HUES6 (cell line): ENCODE measurements around the gene PSMA3.
A peak's percentile ranks its signal among the peaks of the same experiment; 100 is the strongest.

Experiments
- H3K27ac ChIP-seq: 2 replicates; pipeline ENCODE4 v1.7.0; 2013; ENCODE audit warnings: low read depth, mild to moderate bottlenecking, low read length, inconsistent platforms
- H3K27me3 ChIP-seq: 2 replicates; pipeline ENCODE4 v1.6.1; 2013; ENCODE audit warnings: low read length; ENCODE audit not compliant: control insufficient read depth, insufficient read depth
- H3K36me3 ChIP-seq: 2 replicates; pipeline ENCODE4 v1.6.1; 2013; ENCODE audit warnings: low read length; ENCODE audit not compliant: control insufficient read depth, insufficient read depth
- H3K4me1 ChIP-seq: 2 replicates; pipeline ENCODE4 v1.6.1; 2013; ENCODE audit warnings: low read length; ENCODE audit not compliant: control insufficient read depth, insufficient read depth
- H3K4me3 ChIP-seq: 2 replicates; pipeline ENCODE4 v1.5.1; 2013; ENCODE audit warnings: low read depth, low read length
- H3K9ac ChIP-seq: one replicate; pipeline ENCODE4 v1.6.1; 2013; ENCODE audit warnings: mild to moderate bottlenecking, low read length
- H3K9me3 ChIP-seq: 2 replicates; pipeline ENCODE4 v1.6.1; 2013; ENCODE audit warnings: low read depth, low read length; ENCODE audit not compliant: control insufficient read depth, insufficient read depth

The PSMA3 gene

DNA sequence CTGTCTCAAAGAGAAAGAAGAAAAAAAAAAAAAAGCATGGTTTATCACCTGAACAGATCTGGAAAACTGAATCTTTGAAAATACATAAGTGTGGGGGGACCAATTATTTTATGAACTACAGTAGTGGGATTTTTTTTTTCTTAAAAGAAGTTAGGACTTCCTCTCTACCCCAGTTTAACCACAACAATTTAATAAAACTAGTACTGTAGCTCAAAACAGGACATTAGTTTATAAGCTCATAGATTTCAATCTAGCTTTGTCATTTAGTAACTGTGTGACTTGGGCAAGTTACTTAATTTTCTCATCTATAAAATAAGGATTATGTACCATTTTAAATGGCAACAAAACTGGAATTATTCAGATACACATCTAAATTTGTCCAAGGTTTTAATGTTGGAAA lies 30.2 kb downstream of the PSMA3 start:
- no peak overlapping the region for H3K9ac ChIP-seq
- peaks cover 76% of the 10 kb centered on the region for H3K36me3 ChIP-seq
- H3K27me3 ChIP-seq: no peaks in the 10 kb centered on the region
- H3K9me3 ChIP-seq: no peaks in the 10 kb centered on the region
- H3K27ac ChIP-seq: no peak overlapping the region
- H3K4me1 ChIP-seq: no peaks in the 10 kb centered on the region
- H3K4me3 ChIP-seq: no peak overlapping the region

DNA sequence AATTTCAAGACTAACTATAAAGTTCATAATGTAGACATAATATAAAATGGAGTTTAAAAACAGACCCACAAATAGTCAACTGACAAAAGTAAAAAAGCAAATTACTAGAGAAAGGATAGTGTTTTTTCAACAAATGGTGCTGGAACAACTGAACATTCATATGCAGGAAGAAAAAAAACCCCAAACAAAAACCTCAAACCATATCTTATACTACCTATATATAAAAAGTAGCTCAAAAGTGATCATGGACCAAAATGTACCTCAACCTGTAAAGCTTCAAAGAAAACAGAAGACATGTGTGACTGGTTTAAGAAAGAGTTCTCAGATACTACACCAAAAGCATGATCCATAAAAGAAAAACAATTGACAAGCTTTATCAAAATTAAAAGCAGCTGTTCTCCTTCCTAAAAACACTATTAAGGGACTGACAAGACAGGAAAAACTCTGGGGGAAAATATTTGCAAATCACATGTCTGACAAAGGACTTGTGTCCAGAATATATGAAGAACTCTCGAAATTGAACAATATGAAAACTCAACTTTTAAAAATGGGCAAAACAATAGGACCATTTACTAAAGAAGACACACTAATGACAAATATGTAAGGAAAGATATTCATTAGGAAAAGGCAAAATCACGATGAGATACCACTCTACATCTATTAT lies 31.0 kb downstream of the PSMA3 start:
- H3K4me3 ChIP-seq: no peak overlapping the region
- H3K4me1 ChIP-seq: no peaks in the 10 kb centered on the region
- no peaks in the 10 kb centered on the region for H3K9me3 ChIP-seq
- no peaks in the 10 kb centered on the region for H3K27me3 ChIP-seq
- H3K36me3 ChIP-seq: peaks cover 70% of the 10 kb centered on the region
- H3K9ac ChIP-seq: no peak overlapping the region
- H3K27ac ChIP-seq: no peak overlapping the region

DNA sequence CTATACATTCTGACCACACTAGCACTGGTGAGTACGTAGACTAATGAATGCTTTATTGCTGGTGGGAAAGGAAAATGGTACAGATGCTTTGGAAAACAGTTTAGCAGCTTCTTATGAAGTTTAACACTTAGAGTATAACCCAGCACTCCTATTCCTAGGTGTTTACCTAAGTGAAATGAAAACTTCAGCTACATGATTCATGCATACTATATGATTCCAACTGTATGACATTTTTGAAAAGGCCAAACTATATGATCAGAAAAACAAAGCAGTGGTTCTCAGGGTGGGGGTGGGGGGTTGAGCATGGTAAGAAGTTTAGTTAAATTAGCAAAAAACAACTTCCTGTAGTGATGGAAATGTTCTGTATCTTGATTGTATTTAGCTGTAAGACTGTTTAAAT lies 31.6 kb downstream of the PSMA3 start:
- Histone ChIP-seq H3K27ac (no peak overlapping the region), H3K9me3 (no peaks in the 10 kb centered on the region), H3K4me1 (no peaks in the 10 kb centered on the region), H3K36me3 (peaks cover 67% of the 10 kb centered on the region), H3K9ac (no peak overlapping the region), H3K4me3 (no peak overlapping the region), H3K27me3 (no peaks in the 10 kb centered on the region)

DNA sequence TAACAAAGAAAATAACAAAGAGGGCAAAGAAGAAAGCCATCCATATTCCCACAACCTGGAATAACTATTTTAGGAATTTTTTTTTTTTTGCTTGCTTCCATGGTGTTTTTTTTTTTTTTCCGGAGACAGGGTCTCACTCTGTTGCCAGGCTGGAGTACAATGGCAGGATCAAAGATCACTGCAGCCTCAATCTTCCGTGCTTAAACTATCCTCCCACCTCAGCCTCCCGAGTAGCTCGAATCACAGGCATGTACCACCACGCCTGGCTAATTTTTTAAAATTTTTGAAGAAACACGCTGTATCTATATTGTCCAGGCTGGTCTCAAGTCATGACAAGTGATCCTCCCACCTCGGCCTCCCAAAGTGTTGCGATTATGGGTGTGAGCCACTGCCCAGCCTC lies 33.5 kb downstream of the PSMA3 start:
- no peak overlapping the region for H3K9ac ChIP-seq
- H3K27me3 ChIP-seq: no peaks in the 10 kb centered on the region
- H3K36me3 ChIP-seq: peaks cover 59% of the 10 kb centered on the region
- no peaks in the 10 kb centered on the region for H3K4me1 ChIP-seq
- no peaks in the 10 kb centered on the region for H3K9me3 ChIP-seq
- H3K4me3 ChIP-seq: no peak overlapping the region
- no peak overlapping the region for H3K27ac ChIP-seq

DNA sequence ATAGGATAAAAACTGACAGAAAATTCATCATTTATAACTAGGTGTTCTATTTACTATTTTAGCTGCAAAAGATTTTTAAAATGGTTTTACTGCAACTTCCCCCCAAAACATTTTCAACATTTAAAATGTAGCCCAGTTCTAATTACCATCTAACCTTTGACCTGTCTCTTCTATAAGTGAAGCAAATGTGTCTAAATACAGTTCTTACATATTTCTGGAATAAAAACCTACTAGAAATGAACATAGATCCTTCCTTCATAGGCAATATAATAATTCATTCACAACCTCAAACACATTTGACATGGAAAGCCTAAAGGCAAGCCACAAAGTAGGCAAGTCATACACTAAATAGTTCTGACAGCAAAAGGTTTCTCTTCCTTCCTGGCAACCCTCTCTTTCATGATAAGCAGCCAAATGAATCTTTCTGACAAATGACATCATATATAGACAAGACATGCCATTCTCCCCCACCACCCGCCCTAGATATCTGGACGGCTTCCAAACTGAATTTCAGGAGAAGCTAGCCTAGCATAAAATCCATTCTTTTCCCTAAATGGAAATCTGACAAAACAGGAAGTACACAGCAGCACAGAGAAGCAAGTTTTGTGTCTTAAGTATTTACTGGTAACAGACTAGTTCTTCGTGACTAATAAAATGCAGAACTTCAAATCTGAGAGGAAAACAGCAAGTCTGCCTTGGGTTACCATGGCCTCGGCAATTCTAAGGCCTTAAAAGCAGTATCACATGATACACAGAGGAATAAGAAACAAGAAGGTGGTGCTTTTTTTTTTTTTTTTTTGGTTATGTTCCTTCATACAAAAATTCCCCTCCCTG lies 36.5 kb downstream of the PSMA3 start:
- Histone ChIP-seq H3K4me3 (no peak overlapping the region), H3K36me3 (peaks cover 69% of the 10 kb centered on the region), H3K27ac (no peak overlapping the region), H3K9ac (peak overlapping the region; percentile 26), H3K9me3 (no peaks in the 10 kb centered on the region), H3K4me1 (no peaks in the 10 kb centered on the region), H3K27me3 (no peaks in the 10 kb centered on the region)

DNA sequence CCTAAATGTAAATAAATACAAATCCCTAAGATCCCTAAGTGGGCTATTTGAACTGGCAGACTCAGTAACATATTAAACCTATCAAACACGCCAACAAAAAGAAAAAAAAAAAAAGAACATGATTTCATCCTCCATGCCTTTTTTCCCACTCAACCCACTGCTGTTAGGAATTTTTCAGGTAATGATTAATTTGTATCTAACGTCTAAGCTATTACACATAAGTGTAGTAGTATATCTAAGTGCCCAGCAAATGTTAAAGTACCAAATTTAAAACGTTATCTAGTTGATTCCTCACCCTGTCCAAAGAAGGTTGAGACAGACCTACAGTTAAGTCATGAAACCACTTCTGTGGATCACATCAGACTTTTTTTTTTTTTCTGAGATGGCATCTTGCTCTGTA lies 37.3 kb downstream of the PSMA3 start:
- Histone ChIP-seq H3K27me3 (no peaks in the 10 kb centered on the region), H3K9ac (no peak overlapping the region), H3K9me3 (no peaks in the 10 kb centered on the region), H3K4me1 (no peaks in the 10 kb centered on the region), H3K4me3 (no peak overlapping the region), H3K36me3 (peaks cover 75% of the 10 kb centered on the region), H3K27ac (no peak overlapping the region)

DNA sequence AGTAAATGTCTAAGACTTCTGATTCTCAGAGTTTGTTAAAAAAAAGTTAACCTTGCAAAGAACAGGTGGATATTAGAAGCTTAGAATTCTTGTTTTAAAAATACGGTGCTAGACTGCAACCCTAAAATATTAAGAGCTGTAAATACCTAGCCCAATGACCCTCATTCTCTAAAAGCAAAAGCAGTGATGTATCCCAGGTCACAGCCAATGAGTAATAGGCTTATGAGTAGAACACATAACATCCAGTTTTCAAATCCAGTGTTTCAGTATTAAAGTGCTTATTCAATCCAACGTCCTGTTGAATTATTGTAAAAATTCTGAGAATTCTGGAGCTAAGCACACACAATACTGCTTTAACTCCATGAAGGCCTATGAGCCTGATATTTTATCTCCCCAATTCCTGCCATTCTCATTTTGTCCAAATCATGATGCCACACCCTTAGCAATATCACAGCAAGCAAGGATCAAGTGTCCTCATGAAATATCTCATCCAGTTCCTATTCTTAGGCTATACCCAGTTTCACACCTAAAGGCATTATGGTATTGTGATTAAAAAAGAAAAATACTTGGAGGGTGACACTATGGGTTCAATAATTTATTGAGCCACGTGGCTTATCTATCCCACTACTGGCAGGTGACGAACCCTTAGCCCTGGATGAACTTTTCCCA lies 38.4 kb downstream of the PSMA3 start:
- Histone ChIP-seq H3K27ac (no peak overlapping the region), H3K9ac (no peak overlapping the region), H3K9me3 (no peaks in the 10 kb centered on the region), H3K27me3 (no peaks in the 10 kb centered on the region), H3K4me3 (no peak overlapping the region), H3K4me1 (no peaks in the 10 kb centered on the region), H3K36me3 (peaks cover 76% of the 10 kb centered on the region)

DNA sequence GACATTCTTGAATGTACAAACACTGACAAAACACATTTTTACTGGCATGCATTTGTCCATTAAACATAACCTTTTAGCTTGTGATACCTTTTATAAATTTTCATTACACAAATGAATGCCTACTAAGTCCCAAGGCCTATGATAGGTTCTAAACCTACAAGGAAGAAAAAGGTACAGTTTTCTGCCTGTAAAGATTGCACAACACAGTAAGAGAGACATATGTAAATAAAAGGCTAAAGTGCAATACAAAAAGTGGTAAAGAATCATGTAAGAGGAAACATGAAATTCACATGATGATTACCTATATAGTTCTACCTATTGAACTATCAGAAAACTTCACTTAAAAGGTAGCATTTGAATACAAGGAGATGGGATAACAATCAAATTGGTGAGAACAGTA lies 39.1 kb downstream of the PSMA3 start:
- Histone ChIP-seq H3K9ac (no peak overlapping the region), H3K4me1 (no peaks in the 10 kb centered on the region), H3K27ac (no peak overlapping the region), H3K36me3 (peaks cover 76% of the 10 kb centered on the region), H3K9me3 (no peaks in the 10 kb centered on the region), H3K27me3 (no peaks in the 10 kb centered on the region), H3K4me3 (no peak overlapping the region)

DNA sequence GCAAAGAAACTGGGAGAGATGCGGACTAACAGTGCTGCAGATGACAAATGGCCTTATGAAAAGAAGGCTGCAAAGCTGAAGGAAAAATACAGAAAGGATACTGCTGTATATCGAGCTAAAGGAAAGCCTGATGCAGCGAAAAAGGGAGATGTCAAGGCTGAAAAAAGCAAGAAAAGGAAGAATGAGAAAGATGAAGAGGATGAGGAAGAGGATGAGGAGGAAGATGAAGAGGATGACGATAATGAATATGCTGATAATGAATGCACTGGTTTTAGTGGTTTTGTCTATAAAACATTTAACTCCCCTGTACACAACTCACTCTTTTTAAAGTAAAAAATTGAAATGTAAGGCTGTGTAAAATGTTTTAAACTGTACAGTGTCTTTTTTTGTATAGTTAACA lies 40.5 kb downstream of the PSMA3 start:
- Histone ChIP-seq H3K27me3 (no peaks in the 10 kb centered on the region), H3K9me3 (no peaks in the 10 kb centered on the region), H3K9ac (no peak overlapping the region), H3K36me3 (peaks cover 79% of the 10 kb centered on the region), H3K4me3 (no peak overlapping the region), H3K4me1 (no peaks in the 10 kb centered on the region), H3K27ac (no peak overlapping the region)

DNA sequence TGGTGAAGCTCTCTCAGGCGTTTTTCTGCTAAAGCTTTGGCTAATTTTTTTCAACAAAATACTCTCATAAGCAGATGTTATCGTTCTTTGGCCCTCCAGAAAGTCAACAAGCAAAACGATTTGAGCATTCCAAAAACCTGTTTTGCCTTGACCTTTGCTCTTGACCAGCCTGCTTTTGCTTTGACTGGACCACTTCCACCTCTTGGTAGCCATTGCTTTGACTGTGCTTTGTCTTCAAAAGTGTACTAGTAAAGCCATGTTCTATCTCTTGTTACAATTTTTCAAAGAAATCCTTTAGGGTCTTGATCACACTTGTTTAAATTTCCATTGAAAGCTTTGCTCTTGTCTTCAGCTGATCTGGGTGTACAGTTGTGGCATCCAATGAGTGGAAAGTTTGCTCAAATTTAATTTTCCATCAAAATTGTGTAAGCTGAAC lies 43.0 kb downstream of the PSMA3 start:
- Histone ChIP-seq H3K9ac (no peak overlapping the region), H3K27ac (no peak overlapping the region)

More for the DNA sequence above, 43.0 kb downstream of the PSMA3 start:
- H3K4me1 ChIP-seq: no peaks in the 10 kb centered on the region
- no peaks in the 10 kb centered on the region for H3K9me3 ChIP-seq
- H3K4me3 ChIP-seq: no peak overlapping the region
- H3K27me3 ChIP-seq: no peaks in the 10 kb centered on the region
- peaks cover 91% of the 10 kb centered on the region for H3K36me3 ChIP-seq
